Endodermal cell (in vitro differentiated cells): ENCODE data around the gene TMEM61. TPM values are rescaled to one million over a fixed set of nuclear protein-coding genes. Genes with fewer than 3 reads are reported as not detected.

Experiments used
- DNase-seq: peaks from one replicate; pipeline ENCODE4 v3.0.0-alpha.2; 2017
- H3K27ac ChIP-seq: 2 replicates; pipeline ENCODE4 v1.5.1; 2013; ENCODE audit warnings: mild to moderate bottlenecking, low read depth, low read length, moderate library complexity
- H3K27me3 ChIP-seq: 2 replicates; pipeline ENCODE4 v1.6.1; 2013; ENCODE audit warnings: mild to moderate bottlenecking, low read length, moderate library complexity; ENCODE audit not compliant: insufficient read depth, control insufficient read depth, poor library complexity, severe bottlenecking
- H3K36me3 ChIP-seq: 2 replicates; pipeline ENCODE4 v1.7.0; 2013; ENCODE audit warnings: mild to moderate bottlenecking, low read length, moderate library complexity; ENCODE audit not compliant: control insufficient read depth, insufficient read depth
- H3K4me1 ChIP-seq: one replicate; pipeline ENCODE4 v1.7.0; 2013; ENCODE audit warnings: low read length; ENCODE audit not compliant: control insufficient read depth, insufficient read depth
- H3K4me3 ChIP-seq: 2 replicates; pipeline ENCODE4 v1.5.1; 2013; ENCODE audit warnings: mild to moderate bottlenecking, low read length, moderate library complexity
- H3K9ac ChIP-seq: 2 replicates; pipeline ENCODE4 v1.6.1; 2013; ENCODE audit warnings: mild to moderate bottlenecking, low read length, moderate library complexity; ENCODE audit not compliant: poor library complexity, severe bottlenecking; ENCODE audit errors: extremely low read depth
- H3K9me3 ChIP-seq: 2 replicates; pipeline ENCODE4 v1.6.1; 2013; ENCODE audit warnings: mild to moderate bottlenecking, low read length, moderate library complexity; ENCODE audit not compliant: control insufficient read depth
- H3K27ac Mint-ChIP-seq: 2 replicates; pipeline ENCODE4 v1.8.0; 2020; ENCODE audit warnings: mixed read lengths
- H3K27me3 Mint-ChIP-seq: 2 replicates; pipeline ENCODE4 v1.8.0; 2021; ENCODE audit warnings: mild to moderate bottlenecking, mixed read lengths; ENCODE audit not compliant: insufficient read depth
- H3K36me3 Mint-ChIP-seq: 2 replicates; pipeline ENCODE4 v1.8.0; 2020; ENCODE audit warnings: low read depth, mixed read lengths
- H3K4me1 Mint-ChIP-seq: 2 replicates; pipeline ENCODE4 v1.8.0; 2020; ENCODE audit warnings: mixed read lengths
- H3K4me3 Mint-ChIP-seq: 2 replicates; pipeline ENCODE4 v1.8.0; 2020; ENCODE audit warnings: mild to moderate bottlenecking, moderate library complexity, mixed read lengths
- H3K9me3 Mint-ChIP-seq: 2 replicates; pipeline ENCODE4 v1.8.0; 2020; ENCODE audit warnings: mild to moderate bottlenecking, mixed read lengths
- CTCF ChIP-seq: fragments of 200-600 bp; sonication (generic); conservative IDR thresholded peaks from 2 replicates; pipeline ENCODE4 v1.5.0; 2021; ENCODE audit warnings: antibody characterized with exemption, mild to moderate bottlenecking
- WGBS, 2 experiments: methylation state at CpG; one replicate each; pipeline versions ENCODE4 v1.1.5 to v1.1.7; 2013; ENCODE audit warnings: missing lambda C conversion rate in 2 of 2, mixed read lengths in 1 of 2; ENCODE audit not compliant: insufficient coverage in 1 of 2, insufficient read length in 1 of 2; 5-methylcytosine and 5-hydroxymethylcytosine counted together
- total RNA-seq, 2 donors: library from RNA; stranded (reverse); fragmentation: NEBNext Ultra II Directional in 1 of 2; extraction: Animal tissue kit (Norgen Biotek cat#: 25700) in 1 of 2; gene quantifications; 2 replicates in 1 of 2; 3 replicates in 1 of 2; pipeline ENCODE4 v1.2.1, GENCODE V29; 2021

Gene TMEM61
- total RNA-seq, 2 donors from 2014 or later = not detected

DNA sequence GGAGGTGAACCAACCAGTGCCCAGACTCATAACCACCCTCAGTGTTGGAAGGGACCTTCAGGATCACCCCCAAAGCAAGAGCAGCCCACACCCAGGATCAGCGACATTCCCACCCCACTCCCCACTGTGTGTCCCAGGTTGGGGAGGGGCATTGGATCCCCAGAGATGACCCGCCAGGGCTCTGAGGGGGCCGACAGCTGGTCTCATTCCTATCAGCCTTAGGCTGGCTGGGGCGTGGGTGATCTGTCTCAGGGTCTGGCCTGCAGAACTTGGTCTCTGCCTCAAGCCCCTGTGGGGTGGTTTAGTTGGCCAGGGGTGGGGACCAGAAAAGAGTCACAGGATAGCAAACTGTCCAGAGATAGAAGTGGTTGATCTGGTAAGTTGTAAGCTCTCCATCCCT lies 10.5 kb downstream of the TMEM61 start:
- WGBS, 2 experiments = 77 to 100% methylated on average over 2 to 4 of the region's 4 CpGs
- no peak for TF ChIP-seq CTCF
- no peaks in the 10 kb centered on the region for H3K27me3 ChIP-seq
- DNase-seq = no peak
- Mint-ChIP-seq H3K4me3 (no peak overlapping the region), H3K4me1 (peaks cover 17% of the 10 kb centered on the region), H3K27ac (no peak overlapping the region), H3K36me3 (no peaks in the 10 kb centered on the region), H3K27me3 (peaks cover 16% of the 10 kb centered on the region), H3K9me3 (no peaks in the 10 kb centered on the region)
- no peaks in the 10 kb centered on the region for H3K9me3 ChIP-seq
- H3K9ac ChIP-seq = no peak overlapping the region
- no peak overlapping the region for H3K27ac ChIP-seq
- no peaks in the 10 kb centered on the region for H3K36me3 ChIP-seq
- no peaks in the 10 kb centered on the region for H3K4me1 ChIP-seq
- no peak overlapping the region for H3K4me3 ChIP-seq

GRCh38 chr1:54991939-54992338 lies 11.5 kb downstream of the TMEM61 start:
- H3K27me3 ChIP-seq = peaks cover 5% of the 10 kb centered on the region
- no peaks in the 10 kb centered on the region for H3K9me3 ChIP-seq
- no peaks in the 10 kb centered on the region for H3K36me3 Mint-ChIP-seq
- DNase-seq = no peak
- 82 to 85% methylated on average over 11 to 12 of the region's 12 CpGs for WGBS, 2 experiments
- H3K4me3 Mint-ChIP-seq = no peak overlapping the region
- no peak overlapping the region for H3K27ac Mint-ChIP-seq
- TF ChIP-seq CTCF = no peak
- no peak overlapping the region for H3K27ac ChIP-seq
- H3K4me3 ChIP-seq = no peak overlapping the region
- H3K27me3 Mint-ChIP-seq = peaks cover 26% of the 10 kb centered on the region
- no peaks in the 10 kb centered on the region for H3K36me3 ChIP-seq
- H3K4me1 ChIP-seq = no peaks in the 10 kb centered on the region
- H3K9ac ChIP-seq = no peak overlapping the region
- H3K9me3 Mint-ChIP-seq = no peaks in the 10 kb centered on the region
- H3K4me1 Mint-ChIP-seq = peaks cover 17% of the 10 kb centered on the region

- Mint-ChIP-seq H3K36me3 (no peaks in the 10 kb centered on the region), H3K27ac (no peak overlapping the region), H3K27me3 (peaks cover 38% of the 10 kb centered on the region), H3K4me3 (no peak overlapping the region), H3K9me3 (no peaks in the 10 kb centered on the region), H3K4me1 (peaks cover 23% of the 10 kb centered on the region)
- peaks cover 17% of the 10 kb centered on the region for H3K27me3 ChIP-seq
- WGBS, 2 experiments = 91 to 97% methylated on average over 3 to 6 of the region's 6 CpGs
- H3K4me3 ChIP-seq = no peak overlapping the region
- no peak for DNase-seq
- H3K9ac ChIP-seq = no peak overlapping the region
- H3K4me1 ChIP-seq = no peaks in the 10 kb centered on the region
- no peak for TF ChIP-seq CTCF
- no peak overlapping the region for H3K27ac ChIP-seq
- no peaks in the 10 kb centered on the region for H3K36me3 ChIP-seq
- no peaks in the 10 kb centered on the region for H3K9me3 ChIP-seq
Observed at GRCh38 chr1:54993140-54993539, 12.7 kb downstream of the TMEM61 start.
